Effector memory CD4-positive, alpha-beta T cell (primary cell): ENCODE results near the gene CLEC18C.
"Not testable (repeated sequence)": the region's sequence is repeated elsewhere in the genome, so short reads cannot be mapped to it uniquely, and the experiment has no call there.

Experiments
- DNase-seq, 3 donors: peaks; one replicate each; pipeline ENCODE4 v3.0.0-alpha.2; 2020
- H3K27ac ChIP-seq: 2 replicates; pipeline ENCODE4 v1.7.0; 2013; ENCODE audit warnings: mild to moderate bottlenecking, low read length, moderate library complexity; ENCODE audit not compliant: insufficient read depth, poor library complexity, severe bottlenecking
- H3K27me3 ChIP-seq: replicated peaks from 2 replicates; pipeline ENCODE4 v1.7.0; 2013; ENCODE audit warnings: mild to moderate bottlenecking, low read length; ENCODE audit not compliant: insufficient read depth, control insufficient read depth, poor library complexity, severe bottlenecking
- H3K36me3 ChIP-seq: 2 replicates; pipeline ENCODE4 v1.7.0; 2013; ENCODE audit warnings: mild to moderate bottlenecking, low read length, moderate library complexity; ENCODE audit not compliant: control insufficient read depth, insufficient read depth
- H3K4me1 ChIP-seq: 2 replicates; pipeline ENCODE4 v1.7.0; 2013; ENCODE audit warnings: low read length, mild to moderate bottlenecking; ENCODE audit not compliant: control insufficient read depth, insufficient read depth, poor library complexity, severe bottlenecking
- H3K4me3 ChIP-seq: 2 replicates; pipeline ENCODE4 v1.7.0; 2013; ENCODE audit warnings: low read length, low read depth, mild to moderate bottlenecking; ENCODE audit not compliant: insufficient read depth, poor library complexity, severe bottlenecking
- H3K9me3 ChIP-seq: 2 replicates; pipeline ENCODE4 v1.7.0; 2013; ENCODE audit warnings: mild to moderate bottlenecking, low read length, moderate library complexity; ENCODE audit not compliant: control insufficient read depth

CLEC18C gene

DNA sequence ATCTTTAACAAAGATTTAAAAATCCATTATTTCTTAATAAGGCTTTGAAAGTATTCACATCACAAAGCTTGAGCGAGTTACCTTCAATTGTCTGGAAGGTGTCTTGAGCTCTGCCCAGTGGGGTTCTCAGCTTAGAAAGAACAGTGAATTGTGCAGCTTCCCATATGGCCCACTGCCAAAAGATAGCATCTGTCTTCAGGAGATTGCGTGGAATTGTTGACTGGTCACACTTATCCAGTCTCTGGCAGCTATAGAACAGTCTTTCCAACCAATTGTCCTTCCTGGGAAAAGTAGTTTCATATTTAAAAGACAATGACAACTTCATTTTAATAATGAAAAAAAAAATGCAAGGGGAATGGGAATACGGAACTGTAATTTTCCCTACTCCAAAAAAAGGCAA lies 58.2 kb downstream of the CLEC18C start:
- H3K9me3 ChIP-seq, H3K36me3 ChIP-seq, H3K4me1 ChIP-seq, H3K27ac ChIP-seq, H3K27me3 ChIP-seq, DNase-seq, H3K4me3 ChIP-seq: not testable (repeated sequence)
